ENCODE measurements around the gene WTIP. TPM values are rescaled to one million over a fixed set of nuclear protein-coding genes. Genes with fewer than 3 reads are reported as not detected.
"Not testable (repeated sequence)": the region's sequence is repeated elsewhere in the genome, so short reads cannot be mapped to it uniquely, and the experiment has no call there.

WTIP gene
- total and polyA plus RNA-seq, 8 donors, result 0.29 to 12.9 (median 5.6) TPM

GRCh38 chr19:34452723-34453122 is 28.8 kb upstream of the WTIP start:
- DNase-seq, result no peak
- Histone ChIP-seq H3K9me3 (no peaks in the 10 kb centered on the region), H3K27me3 (no peaks in the 10 kb centered on the region), H3K27ac (no peak overlapping the region), H3K36me3 (peaks cover 45 to 98% (median 93%) of the 10 kb centered on the region in 4 donors), H3K4me1 (peaks cover 0 to 3% (median 0%) of the 10 kb centered on the region in 4 donors), H3K4me3 (no peak overlapping the region)
- no peak for TF ChIP-seq EP300 (IDR thresholded peaks at IDR 0.05)
- no peak for TF ChIP-seq CTCF (IDR thresholded peaks at IDR 0.05)
- no peak for TF ChIP-seq POLR2A (IDR thresholded peaks at IDR 0.05)
- no peak for TF ChIP-seq POLR2AphosphoS5 (IDR thresholded peaks at IDR 0.05)
- intact Hi-C loops (cut with DNase I; ENCODE audit: low total_unique reads), result no loop called here

DNA sequence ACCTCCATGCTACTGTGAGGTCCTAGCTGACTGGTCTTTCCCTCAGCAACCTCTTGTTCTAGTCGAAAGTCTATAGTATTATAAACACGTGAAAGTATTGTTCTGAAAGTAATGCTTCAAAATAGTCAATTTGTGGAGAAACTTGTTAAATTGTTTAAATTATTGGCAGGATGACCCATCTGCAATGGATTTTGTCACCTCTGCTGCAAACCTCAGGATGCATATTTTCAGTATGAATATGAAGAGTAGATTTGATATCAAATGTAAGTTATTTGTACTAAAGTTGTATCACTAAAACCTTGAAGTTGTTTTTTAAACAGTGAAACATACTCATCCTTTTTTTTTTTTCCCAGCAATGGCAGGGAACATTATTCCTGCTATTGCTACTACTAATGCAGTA is 27.5 kb upstream of the WTIP start:
- Histone ChIP-seq H3K4me3 (no peak overlapping the region), H3K4me1 (peaks cover 2 to 10% (median 4%) of the 10 kb centered on the region in 4 donors), H3K36me3 (peaks cover 37 to 95% (median 90%) of the 10 kb centered on the region in 4 donors), H3K27me3 (no peaks in the 10 kb centered on the region), H3K27ac (no peak overlapping the region), H3K9me3 (no peaks in the 10 kb centered on the region)
- DNase-seq, result no peak
- intact Hi-C loops (cut with DNase I; ENCODE audit: low total_unique reads), result no loop called here
- TF ChIP-seq EP300 (IDR thresholded peaks at IDR 0.05), result no peak
- WGBS, 5 donors, result 76 to 94% (median 81%) methylated on average over 2 of the region's 2 CpGs

DNA sequence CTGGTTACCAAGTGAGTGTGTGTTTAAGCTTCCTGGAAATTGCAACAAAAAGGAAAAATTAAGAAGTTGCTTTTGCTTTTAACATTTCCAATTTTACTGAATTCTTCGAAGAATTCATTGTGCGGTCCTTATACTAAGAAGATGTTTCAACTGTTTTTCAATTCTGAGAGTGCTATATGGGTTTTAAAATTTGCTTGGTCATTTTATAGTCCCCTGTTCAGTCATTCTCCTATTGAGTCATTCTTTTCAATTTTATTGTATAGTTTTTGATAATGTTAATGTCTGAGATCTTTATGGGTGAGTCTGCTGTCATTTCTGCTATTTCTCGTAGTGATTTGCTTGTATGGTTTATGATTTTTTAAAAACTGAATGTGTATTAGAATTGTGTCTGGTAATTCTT is 26.9 kb upstream of the WTIP start:
- Histone ChIP-seq H3K36me3 (peaks cover 36 to 95% (median 90%) of the 10 kb centered on the region in 4 donors), H3K27ac (no peak overlapping the region), H3K9me3 (no peaks in the 10 kb centered on the region), H3K27me3 (no peaks in the 10 kb centered on the region), H3K4me1 (peaks cover 6 to 16% (median 9%) of the 10 kb centered on the region in 4 donors), H3K4me3 (no peak overlapping the region)
- intact Hi-C loops (cut with DNase I; ENCODE audit: low total_unique reads), result no loop called here
- no peak for DNase-seq
- no peak for TF ChIP-seq CTCF (IDR thresholded peaks at IDR 0.05)
- no peak for TF ChIP-seq POLR2A (IDR thresholded peaks at IDR 0.05)
- no peak for TF ChIP-seq POLR2AphosphoS5 (IDR thresholded peaks at IDR 0.05)
- no peak for TF ChIP-seq EP300 (IDR thresholded peaks at IDR 0.05)
- 90 to 93% (median 91%) methylated on average over 3 of the region's 3 CpGs for WGBS, 5 donors

DNA sequence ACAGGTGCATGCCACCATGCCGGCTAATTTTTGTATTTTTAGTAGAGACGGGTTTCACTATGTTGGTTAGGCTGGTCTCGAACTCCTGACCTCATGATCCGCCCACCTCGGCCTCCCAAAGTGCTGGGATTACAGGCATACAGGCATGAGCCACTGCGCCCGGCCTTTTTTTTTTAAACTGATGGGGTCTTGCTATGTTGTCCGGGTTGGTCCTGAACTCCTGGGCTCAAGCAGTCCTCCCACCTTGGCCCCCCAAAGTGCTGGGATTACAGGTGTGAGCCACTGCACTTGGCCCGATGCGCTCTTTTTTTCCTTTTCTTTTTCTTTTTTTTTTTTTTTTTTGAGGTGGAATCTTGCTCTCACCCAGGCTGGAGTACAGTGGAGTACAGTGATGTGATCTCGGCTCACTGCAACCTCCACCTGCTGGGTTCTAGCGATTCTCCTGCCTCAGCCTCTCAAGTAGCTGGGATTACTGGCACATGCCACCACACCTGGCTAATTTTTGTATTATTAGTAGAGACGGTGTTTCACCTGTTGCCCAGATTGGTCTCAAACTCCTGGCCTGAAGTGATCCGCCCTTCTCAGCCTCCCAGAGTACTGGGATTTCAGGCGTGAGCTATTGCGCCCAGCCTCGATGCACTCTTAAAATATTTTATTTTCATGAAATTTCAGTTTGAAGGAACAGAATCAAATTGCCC is 25.6 kb upstream of the WTIP start:
- intact Hi-C loops (cut with DNase I; ENCODE audit: low total_unique reads); H3K27ac ChIP-seq; H3K4me3 ChIP-seq; DNase-seq; H3K9me3 ChIP-seq; H3K27me3 ChIP-seq: not testable (repeated sequence)
- Histone ChIP-seq H3K4me1 (peaks cover 8 to 29% (median 16%) of the 10 kb centered on the region in 4 donors), H3K36me3 (peaks cover 39 to 95% (median 89%) of the 10 kb centered on the region in 4 donors)
- WGBS, 5 donors, result 87 to 92% (median 91%) methylated on average over 17 of the region's 17 CpGs

- Histone ChIP-seq H3K36me3 (peaks cover 43 to 95% (median 89%) of the 10 kb centered on the region in 4 donors), H3K27me3 (no peaks in the 10 kb centered on the region), H3K4me1 (peaks cover 8 to 35% (median 17%) of the 10 kb centered on the region in 4 donors), H3K4me3 (no peak overlapping the region), H3K9me3 (no peaks in the 10 kb centered on the region), H3K27ac (peak overlapping the region in 1 of 5 donors; percentile 29)
- WGBS, 5 donors, result 66 to 83% (median 69%) methylated on average over 4 of the region's 4 CpGs
- TF ChIP-seq EP300 (IDR thresholded peaks at IDR 0.05) (no peak), CTCF (IDR thresholded peaks at IDR 0.05) (no peak), POLR2AphosphoS5 (IDR thresholded peaks at IDR 0.05) (no peak), POLR2A (IDR thresholded peaks at IDR 0.05) (no peak)
- intact Hi-C loops (cut with DNase I; ENCODE audit: low total_unique reads), result no loop called here
- DNase-seq, result no peak
Observed at GRCh38 chr19:34457446-34457845, 24.1 kb upstream of the WTIP start.

All from stomach (tissue), 9 donors.